ENCODE results near the gene TNS3.

- TF ChIP-seq POLR2AphosphoS5 (IDR thresholded peaks at IDR 0.05; ENCODE audit: low read depth) (no peak), CTCF (IDR thresholded peaks at IDR 0.05; ENCODE audit: insufficient read depth, low read length) (no peak)
Measured at GRCh38 chr7:47482013-47482875, 99.7 kb downstream of the TNS3 start.

All from HL-60 (cell line).